ENCODE measurements around the gene ABCC11. TPM values are rescaled to one million over a fixed set of nuclear protein-coding genes. Genes with fewer than 3 reads are reported as not detected.

The ABCC11 gene
- total and polyA plus RNA-seq, 8 donors = 0.05 to 0.35 (median 0.18) TPM; not detected in 1

DNA sequence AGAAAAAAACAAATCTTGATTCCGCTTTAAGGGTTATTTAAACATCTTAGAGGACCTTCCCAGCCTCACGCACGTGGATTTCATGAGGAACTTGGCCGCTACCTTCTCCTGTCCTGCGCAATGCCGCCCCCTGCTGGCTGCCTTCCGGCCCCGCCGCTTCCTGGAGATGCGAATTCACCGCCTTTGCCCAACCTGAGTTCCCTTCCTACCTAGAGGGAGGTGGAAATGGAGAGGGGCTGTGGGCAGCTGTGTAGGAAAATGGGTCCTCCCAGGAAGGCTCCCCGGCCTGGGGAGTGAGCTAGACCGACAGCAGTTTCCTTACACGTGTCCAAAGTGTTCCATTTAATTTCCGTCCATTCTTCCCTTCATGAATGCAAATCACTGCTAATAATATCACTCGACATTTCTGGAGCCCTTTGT, 90.5 kb downstream of the ABCC11 start:
- intact Hi-C loops (cut with DNase I) = loop anchor here in 1 of 2 donors (5.0 kb wide), 1 partner anchor 1014 kb away; the partner anchor contains the start of gene NETO2
- Histone ChIP-seq H3K4me3 (peak overlapping the region in 1 of 2 donors; percentile 8), H3K4me1 (peaks cover 0 to 14% of the 10 kb centered on the region in 2 donors), H3K36me3 (no peaks in the 10 kb centered on the region), H3K27ac (peak overlapping the region in 1 of 2 donors; percentile 6), H3K9me3 (no peaks in the 10 kb centered on the region), H3K27me3 (peaks cover 0 to 3% of the 10 kb centered on the region in 2 donors)
- ATAC-seq = peak; percentile 98
- peak; percentile 61 to 98 (median 84) for DNase-seq
- TF ChIP-seq, protein P1, sequence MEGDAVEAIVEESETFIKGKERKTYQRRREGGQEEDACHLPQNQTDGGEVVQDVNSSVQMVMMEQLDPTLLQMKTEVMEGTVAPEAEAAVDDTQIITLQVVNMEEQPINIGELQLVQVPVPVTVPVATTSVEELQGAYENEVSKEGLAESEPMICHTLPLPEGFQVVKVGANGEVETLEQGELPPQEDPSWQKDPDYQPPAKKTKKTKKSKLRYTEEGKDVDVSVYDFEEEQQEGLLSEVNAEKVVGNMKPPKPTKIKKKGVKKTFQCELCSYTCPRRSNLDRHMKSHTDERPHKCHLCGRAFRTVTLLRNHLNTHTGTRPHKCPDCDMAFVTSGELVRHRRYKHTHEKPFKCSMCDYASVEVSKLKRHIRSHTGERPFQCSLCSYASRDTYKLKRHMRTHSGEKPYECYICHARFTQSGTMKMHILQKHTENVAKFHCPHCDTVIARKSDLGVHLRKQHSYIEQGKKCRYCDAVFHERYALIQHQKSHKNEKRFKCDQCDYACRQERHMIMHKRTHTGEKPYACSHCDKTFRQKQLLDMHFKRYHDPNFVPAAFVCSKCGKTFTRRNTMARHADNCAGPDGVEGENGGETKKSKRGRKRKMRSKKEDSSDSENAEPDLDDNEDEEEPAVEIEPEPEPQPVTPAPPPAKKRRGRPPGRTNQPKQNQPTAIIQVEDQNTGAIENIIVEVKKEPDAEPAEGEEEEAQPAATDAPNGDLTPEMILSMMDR (IDR thresholded peaks at IDR 0.05) = peak; percentile 89 to 94

DNA sequence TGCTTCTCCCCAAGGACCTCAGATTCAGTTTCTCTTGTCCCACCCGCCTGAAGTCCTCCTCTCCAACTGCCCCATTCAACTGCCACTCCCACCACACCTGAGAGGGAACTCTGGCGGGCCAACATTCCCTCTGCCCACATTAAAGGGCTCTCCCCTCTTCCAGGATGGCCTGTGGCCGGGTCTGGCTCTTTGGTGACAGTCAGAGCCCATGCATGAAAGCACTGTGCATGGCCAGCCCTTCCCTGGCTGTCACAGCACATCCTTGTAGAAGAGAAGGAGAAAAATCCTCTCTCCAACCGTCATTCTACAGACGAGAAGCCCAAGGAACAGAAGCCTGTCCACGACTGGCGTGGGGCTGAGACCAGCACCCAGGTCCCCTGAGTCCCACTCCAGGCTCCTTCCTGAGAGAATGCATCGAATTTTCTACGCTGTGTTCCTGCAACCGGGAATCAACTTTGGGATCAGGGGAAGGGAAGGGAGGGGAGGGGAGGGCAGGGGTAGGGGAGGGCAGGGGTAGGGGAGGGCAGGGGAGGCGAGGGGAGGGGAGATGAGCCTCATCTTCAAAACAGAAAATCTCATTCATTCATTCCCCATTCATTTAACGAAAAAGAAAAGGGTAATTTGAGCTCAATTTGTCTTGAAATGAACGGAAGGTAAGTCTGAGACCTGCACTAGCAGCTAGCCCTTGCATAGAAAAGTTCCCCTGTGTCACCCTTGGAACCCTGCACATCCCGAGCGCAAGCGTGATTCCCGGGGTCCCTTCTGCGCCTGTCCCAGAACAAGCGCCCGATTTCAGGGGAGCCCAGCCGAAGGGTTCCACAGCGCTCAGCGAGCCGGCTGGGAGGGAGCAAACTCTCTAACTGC, 91.2 kb downstream of the ABCC11 start, which contains the start of gene ABCC12:
Gene ABCC12 (minus strand): TSS at position 68 of the 864 bp plus-strand sequence. CDS start 9,569 bp downstream, outside the sequence.
- Histone ChIP-seq H3K9me3 (no peaks in the 10 kb centered on the region), H3K4me1 (peaks cover 0 to 14% of the 10 kb centered on the region in 2 donors), H3K27ac (peak within 1 kb of the TSS in 1 of 2 donors; percentile 6), H3K36me3 (no peaks in the 10 kb centered on the region), H3K27me3 (peaks cover 0 to 3% of the 10 kb centered on the region in 2 donors), H3K4me3 (peak within 1 kb of the TSS in 1 of 2 donors; percentile 8)
- TF ChIP-seq, protein P1 (IDR thresholded peaks at IDR 0.05) = no peak
- peak; percentile 8 for ATAC-seq
- intact Hi-C loops (cut with DNase I) = loop anchor here in 1 of 2 donors (5.0 kb wide), 1 partner anchor 1014 kb away; the partner anchor contains the start of gene NETO2
- no peak for DNase-seq

DNA sequence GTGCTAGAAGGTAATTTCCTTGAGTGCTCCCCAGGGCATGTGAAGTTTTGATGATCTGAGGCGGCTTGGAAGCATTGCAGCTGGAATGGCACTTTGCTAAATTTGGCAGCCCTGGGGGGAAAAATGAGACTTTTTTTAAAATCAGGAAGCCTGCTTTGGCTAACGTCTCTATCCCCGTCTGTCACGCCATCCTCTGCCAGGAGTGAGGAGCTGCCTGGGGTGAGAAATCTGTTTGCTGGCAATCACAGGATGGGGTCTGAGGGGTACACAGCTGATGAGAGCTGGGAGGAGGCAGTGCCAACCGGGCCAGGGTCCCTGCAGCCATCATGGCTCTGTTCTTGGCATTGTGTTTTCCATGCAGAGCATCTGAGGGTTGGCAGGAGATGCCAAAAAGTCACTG, 93.6 kb downstream of the ABCC11 start:
- no peak for ATAC-seq
- no peak for DNase-seq
- Histone ChIP-seq H3K9me3 (peaks cover 0 to 11% of the 10 kb centered on the region in 2 donors), H3K27me3 (peaks cover 0 to 3% of the 10 kb centered on the region in 2 donors), H3K27ac (no peak overlapping the region), H3K36me3 (no peaks in the 10 kb centered on the region), H3K4me3 (no peak overlapping the region), H3K4me1 (peaks cover 0 to 14% of the 10 kb centered on the region in 2 donors)
- intact Hi-C loops (cut with DNase I) = no loop called here
- TF ChIP-seq, protein P1 (IDR thresholded peaks at IDR 0.05) = no peak

DNA sequence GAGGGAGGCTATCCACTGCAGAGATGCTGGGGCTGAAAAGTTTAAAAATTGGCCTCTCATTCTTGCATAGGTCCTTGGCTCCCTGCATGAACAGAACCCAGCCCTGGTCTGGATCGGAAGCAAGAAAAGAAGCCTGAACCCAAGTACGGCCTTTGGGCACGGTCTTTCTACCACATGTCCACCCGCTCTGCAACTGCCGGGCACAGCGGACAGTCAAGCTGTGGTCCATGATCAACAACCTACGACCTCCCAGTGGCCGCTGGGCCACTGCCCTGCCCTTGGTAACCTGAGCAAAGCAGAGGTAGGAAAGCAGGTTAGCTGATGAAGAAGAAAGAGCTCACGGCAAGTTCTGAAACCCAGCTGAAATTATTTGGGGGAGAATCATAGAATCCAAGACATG, 95.1 kb downstream of the ABCC11 start:
- TF ChIP-seq, protein P1 (IDR thresholded peaks at IDR 0.05) = no peak
- DNase-seq = no peak
- Histone ChIP-seq H3K27ac (no peak overlapping the region), H3K4me1 (peaks cover 0 to 6% of the 10 kb centered on the region in 2 donors), H3K4me3 (no peak overlapping the region), H3K9me3 (peaks cover 0 to 15% of the 10 kb centered on the region in 2 donors), H3K36me3 (no peaks in the 10 kb centered on the region), H3K27me3 (peaks cover 0 to 3% of the 10 kb centered on the region in 2 donors)
- intact Hi-C loops (cut with DNase I) = no loop called here
- no peak for ATAC-seq

DNA sequence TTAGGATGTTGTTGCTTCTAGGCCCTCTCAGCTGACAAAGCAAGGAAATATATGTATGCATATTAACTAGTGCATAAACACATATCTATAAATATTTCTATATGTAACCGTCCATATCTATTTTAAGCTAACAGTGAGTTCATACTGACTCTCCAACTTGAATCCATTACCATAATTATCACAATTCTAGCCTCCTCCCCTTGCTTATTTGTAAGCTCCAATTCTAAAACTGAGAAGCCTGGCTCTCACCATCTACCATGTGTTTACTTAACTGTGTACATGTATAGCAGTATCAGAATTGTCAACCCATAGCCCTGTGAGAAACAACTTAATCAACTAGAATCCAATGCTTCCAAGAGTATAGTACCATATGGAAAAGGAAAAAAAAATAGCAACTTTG, 96.6 kb downstream of the ABCC11 start:
- H3K36me3 ChIP-seq = no peaks in the 10 kb centered on the region
- H3K9me3 ChIP-seq = peaks cover 0 to 15% of the 10 kb centered on the region in 2 donors
- ATAC-seq = no peak
- intact Hi-C loops (cut with DNase I) = no loop called here
- TF ChIP-seq, protein P1 (IDR thresholded peaks at IDR 0.05) = no peak
- no peak for DNase-seq
- H3K27me3 ChIP-seq = no peaks in the 10 kb centered on the region
- H3K4me1 ChIP-seq = no peaks in the 10 kb centered on the region
- no peak overlapping the region for H3K27ac ChIP-seq
- H3K4me3 ChIP-seq = no peak overlapping the region

All from left lung (tissue), 10 donors.